GM10266 (cell line): Measurements from ENCODE around the gene KDF1.

Experiments
- DNase-seq: peaks from one replicate; pipeline ENCODE4 v3.0.0; 2012; ENCODE audit errors: extremely low spot score
- TF ChIP-seq, protein P1 (sequence below): IDR thresholded peaks from 2 replicates; pipeline ENCODE4 v1.5.1; 2012; ENCODE audit warnings: mild to moderate bottlenecking, low read depth; ENCODE audit not compliant: control insufficient read depth, insufficient read depth; ENCODE audit errors: missing control alignments

KDF1 gene, protein sequence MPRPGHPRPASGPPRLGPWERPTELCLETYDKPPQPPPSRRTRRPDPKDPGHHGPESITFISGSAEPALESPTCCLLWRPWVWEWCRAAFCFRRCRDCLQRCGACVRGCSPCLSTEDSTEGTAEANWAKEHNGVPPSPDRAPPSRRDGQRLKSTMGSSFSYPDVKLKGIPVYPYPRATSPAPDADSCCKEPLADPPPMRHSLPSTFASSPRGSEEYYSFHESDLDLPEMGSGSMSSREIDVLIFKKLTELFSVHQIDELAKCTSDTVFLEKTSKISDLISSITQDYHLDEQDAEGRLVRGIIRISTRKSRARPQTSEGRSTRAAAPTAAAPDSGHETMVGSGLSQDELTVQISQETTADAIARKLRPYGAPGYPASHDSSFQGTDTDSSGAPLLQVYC

DNA sequence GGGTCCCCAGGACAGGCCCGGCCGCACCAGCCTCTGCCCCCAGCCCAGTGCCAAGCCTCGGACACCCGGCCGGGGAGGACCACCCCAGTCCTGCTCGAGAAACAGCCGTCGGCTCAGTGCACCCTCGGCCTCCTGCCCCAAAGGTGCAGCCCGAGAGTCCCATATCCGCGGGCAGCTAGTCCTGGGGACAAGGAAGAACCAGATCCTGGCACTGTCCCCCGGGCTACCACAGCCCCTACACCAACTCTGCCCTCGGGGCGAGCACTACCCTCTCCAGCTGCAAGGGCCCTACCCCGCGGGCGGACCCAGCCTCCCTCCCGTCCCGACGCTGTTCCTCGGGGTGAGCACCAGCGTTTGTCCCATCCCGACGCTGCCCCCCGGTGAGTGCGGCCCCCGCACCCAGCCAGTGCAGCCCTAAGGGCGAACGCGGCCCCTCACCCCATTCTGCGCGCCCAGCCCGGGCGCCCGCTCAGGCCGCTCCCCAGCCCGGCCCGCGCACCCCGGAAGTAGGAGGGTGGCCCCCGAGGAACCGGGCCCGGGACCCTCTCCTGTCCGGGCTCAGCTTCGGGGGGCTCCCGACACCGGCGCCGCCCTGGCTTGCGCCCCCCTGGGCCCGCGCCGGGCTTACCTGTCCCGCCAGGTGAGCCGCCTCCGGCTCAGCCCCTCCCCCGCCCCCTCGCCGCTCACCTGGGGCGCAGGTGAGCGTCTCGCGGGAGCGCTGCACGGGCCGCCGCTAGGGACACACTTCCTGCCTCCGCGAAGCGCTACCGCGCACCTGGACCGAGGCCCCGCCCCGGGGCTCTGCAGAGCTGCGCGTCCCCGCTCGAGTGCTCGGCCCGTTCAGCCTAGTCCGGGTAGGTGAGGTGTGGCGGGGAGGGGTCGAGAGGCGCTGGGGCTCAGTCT, at the start of gene KDF1:
Gene KDF1 (minus strand): TSS at position 747 of the 903 bp plus-strand sequence. CDS start 8,088 bp downstream, outside the sequence.
- TF ChIP-seq, protein P1, sequence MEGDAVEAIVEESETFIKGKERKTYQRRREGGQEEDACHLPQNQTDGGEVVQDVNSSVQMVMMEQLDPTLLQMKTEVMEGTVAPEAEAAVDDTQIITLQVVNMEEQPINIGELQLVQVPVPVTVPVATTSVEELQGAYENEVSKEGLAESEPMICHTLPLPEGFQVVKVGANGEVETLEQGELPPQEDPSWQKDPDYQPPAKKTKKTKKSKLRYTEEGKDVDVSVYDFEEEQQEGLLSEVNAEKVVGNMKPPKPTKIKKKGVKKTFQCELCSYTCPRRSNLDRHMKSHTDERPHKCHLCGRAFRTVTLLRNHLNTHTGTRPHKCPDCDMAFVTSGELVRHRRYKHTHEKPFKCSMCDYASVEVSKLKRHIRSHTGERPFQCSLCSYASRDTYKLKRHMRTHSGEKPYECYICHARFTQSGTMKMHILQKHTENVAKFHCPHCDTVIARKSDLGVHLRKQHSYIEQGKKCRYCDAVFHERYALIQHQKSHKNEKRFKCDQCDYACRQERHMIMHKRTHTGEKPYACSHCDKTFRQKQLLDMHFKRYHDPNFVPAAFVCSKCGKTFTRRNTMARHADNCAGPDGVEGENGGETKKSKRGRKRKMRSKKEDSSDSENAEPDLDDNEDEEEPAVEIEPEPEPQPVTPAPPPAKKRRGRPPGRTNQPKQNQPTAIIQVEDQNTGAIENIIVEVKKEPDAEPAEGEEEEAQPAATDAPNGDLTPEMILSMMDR, result no peak
- no peak for DNase-seq

DNA sequence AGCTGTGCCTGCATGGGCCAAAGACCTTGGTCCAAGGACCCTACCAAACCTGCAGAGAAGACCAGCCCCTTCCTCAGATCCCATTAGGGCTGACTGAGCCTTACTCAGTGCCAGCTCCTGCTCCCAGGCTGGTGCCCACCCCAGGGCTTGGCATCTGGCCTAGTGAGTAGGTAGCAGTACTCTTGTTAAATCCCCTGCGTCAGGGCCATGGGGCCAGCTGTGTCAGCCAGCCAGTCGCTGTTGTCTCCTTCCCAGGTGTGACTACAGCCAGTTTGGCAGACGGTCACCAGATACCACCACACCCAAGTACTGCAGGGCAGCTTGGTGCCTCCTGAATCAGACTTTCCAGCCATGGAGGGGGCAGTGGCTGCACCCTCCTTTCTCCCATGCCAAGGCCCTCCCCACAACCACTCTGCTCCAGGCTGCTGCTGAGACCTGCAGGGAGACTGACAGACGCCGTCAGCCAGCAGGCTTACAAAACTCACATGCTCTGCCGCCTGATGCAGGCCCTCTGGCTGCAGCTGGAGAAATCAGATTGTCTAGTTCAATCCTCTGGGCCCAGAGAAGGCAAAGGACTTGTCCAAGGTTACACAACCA, 49.4 kb upstream of the KDF1 start:
- no peak for DNase-seq
- TF ChIP-seq, protein P1, result no peak

DNA sequence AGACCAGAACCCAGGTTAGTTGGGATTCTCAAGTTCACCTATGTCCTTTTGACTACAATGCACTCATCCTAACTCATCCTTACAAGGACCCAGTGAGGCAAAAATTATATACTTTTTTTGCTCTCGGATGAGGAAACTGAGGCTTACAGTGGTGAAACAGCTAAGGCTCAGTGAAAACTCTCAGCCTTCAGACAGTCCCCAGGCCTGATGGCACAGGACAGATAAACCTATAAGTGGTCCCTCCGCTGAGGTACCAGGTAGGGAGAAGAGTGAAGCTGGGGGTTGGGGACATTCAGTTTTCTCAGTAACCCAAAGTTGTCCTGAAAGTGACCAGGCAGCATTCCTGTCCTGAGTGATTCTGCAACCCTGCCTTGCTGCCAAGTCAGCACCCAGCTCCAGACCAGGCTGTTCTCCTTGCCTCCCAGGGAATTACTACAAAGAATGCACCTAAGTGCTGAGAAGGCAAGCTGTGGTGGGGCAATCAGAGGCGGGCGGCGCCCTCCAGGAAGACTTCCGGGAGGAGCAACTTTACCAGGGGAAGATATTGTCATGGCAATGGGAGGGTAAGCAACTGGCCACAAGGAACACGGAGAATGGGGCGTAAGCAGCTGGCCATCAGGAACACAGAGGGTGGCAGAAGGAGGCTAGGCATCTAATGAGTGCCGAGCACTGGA, 47.8 kb upstream of the KDF1 start:
- DNase-seq, result peak; percentile 17
- TF ChIP-seq, protein P1, result no peak

DNA sequence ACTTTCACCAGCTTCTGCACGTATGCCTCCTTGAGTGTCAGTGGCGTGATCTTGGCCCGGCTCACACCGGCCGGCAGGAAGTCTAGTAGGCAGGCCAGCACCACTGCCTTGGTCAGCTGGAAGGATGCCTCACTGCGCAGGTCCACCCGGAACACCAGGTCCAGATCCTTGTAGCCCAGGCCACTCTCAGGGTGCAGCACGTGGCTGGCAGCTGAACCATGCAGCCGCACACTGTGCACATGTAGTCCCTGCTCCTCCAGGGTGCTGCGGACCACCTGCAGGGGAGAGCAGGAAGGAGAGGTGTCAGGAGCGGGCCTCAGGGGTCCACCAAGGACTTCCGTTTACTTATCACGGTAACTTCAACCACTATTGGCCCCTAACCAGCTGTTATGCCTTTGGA, 46.4 kb upstream of the KDF1 start:
- TF ChIP-seq, protein P1, result no peak
- no peak for DNase-seq

DNA sequence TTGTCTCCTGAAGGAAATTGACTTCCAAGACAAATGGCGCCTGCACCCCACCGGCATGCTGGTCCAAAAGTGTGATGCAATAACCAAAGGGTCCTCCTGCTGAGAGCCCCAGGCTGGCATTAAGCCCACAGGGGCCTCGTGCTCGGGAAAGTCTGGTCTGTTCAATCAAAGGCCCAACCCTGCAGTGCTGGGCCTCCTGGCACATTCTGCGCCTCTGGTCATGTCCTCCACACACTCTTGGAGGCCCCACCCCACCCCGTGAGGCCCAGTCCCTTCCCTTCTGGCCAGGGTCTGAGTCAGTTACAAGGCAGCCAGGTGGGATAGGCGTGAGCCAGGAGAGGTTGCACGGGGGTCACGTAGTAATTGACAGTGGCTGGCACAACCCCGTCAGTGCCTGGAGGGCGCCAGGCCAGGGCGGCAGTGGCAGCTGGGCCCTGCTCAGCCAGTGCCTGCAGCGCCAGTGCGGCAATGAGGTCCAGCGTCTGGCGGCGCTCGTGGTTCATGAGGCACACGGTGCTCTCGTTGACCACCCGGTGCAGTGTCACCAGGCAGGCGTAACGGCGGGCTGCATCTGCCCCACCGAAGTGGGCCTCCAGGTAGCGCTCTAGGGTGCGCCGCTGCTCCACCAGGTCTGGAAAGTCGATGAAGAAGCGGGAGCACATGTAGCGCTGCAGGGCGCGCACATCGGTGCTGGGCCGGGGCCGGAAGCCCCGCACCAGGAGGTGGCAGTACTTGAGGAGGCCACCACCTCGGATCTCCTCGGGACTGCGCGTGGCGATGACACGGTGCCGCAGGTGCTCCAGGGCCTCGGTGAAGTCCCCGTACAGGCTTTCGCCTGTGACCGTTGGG, 45.6 kb upstream of the KDF1 start:
- peak; percentile 9 for DNase-seq
- TF ChIP-seq, protein P1, result no peak

DNA sequence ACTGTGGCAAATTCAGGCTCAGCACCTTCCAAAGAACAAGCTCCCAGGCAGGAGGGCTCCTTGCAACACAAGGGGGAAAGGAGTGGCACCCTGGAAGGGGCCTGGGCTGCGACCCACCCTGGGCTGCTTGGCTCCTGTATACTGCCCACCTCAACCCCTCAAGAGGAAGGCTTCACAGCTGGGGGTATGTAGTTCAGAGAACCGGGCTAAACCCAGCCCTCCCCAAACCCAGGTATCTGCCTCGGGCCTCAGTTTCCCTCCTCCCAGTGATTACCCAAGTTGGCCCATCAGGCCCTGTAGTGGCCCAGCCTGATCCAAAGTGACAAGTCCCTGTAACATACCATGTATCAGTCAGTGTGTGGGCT, 44.9 kb upstream of the KDF1 start:
- TF ChIP-seq, protein P1, result no peak
- DNase-seq, result peak; percentile 7
